Mucosa of descending colon (tissue), 3 donors: ENCODE results near the gene STX8. TPM values are rescaled to one million over a fixed set of nuclear protein-coding genes. Genes with fewer than 3 reads are reported as not detected.
"Not testable (repeated sequence)": the region's sequence is repeated elsewhere in the genome, so short reads cannot be mapped to it uniquely, and the experiment has no call there.

Experiments
- ATAC-seq: fragments of 200-7000 bp; cut with Tn5 transposase; one replicate; pipeline ENCODE4 v1.9.1; 2020; ENCODE audit warnings: mild to moderate bottlenecking, moderate library complexity
- DNase-seq, 3 donors: peaks; one replicate each; pipeline ENCODE4 v3.0.0-alpha.2; 2020
- H3K36me3 ChIP-seq: fragments of 200-600 bp; one replicate; pipeline ENCODE4 v1.8.0; 2021; ENCODE audit warnings: low read depth, mild to moderate bottlenecking
- H3K4me1 ChIP-seq: fragments of 200-600 bp; one replicate; pipeline ENCODE4 v1.8.0; 2021; ENCODE audit warnings: low read depth, mild to moderate bottlenecking
- H3K4me3 ChIP-seq: fragments of 200-600 bp; one replicate; pipeline ENCODE4 v1.8.0; 2021; ENCODE audit warnings: mild to moderate bottlenecking
- H3K9me3 ChIP-seq: fragments of 200-600 bp; one replicate; pipeline ENCODE4 v1.8.0; 2021; ENCODE audit warnings: mild to moderate bottlenecking
- intact Hi-C, 2 donors: fragments of 100-400 bp; cut with DNase I in 1 of 2; cut with micrococcal nuclease in 1 of 2; formaldehyde crosslinking; loops; one replicate each; pipeline versions ENCODE4 v1.11.0 to v1.11.1; 2022; cut with DNase I, micrococcal nuclease
- total RNA-seq, 3 donors: library from RNA; stranded (reverse); fragmentation: NEBNext Ultra II Directional in 2 of 3; extraction: Animal tissue kit (Norgen Biotek cat#: 25700) in 2 of 3; gene quantifications; one replicate each; pipeline versions ENCODE4 v1.2.1 to v1.2.4, GENCODE V29; 2021 to 2023
- TF ChIP-seq, protein P1 (sequence below): fragments of 200-600 bp; IDR thresholded peaks from one replicate; pipeline ENCODE4 v1.8.0; 2022; ENCODE audit warnings: antibody characterized with exemption, mild to moderate bottlenecking
- donor health status: DM: no; HTN: no; CAD: no; lungs with moderate emphysema.
- donor health status: DM: no; HTN: no; CAD: no.
- donor health status: DM: no; HTN: yes; CAD: no.

STX8 gene
- total RNA-seq, 3 donors from 2014 or later, result 45.1 to 62.5 (median 54.4) TPM

DNA sequence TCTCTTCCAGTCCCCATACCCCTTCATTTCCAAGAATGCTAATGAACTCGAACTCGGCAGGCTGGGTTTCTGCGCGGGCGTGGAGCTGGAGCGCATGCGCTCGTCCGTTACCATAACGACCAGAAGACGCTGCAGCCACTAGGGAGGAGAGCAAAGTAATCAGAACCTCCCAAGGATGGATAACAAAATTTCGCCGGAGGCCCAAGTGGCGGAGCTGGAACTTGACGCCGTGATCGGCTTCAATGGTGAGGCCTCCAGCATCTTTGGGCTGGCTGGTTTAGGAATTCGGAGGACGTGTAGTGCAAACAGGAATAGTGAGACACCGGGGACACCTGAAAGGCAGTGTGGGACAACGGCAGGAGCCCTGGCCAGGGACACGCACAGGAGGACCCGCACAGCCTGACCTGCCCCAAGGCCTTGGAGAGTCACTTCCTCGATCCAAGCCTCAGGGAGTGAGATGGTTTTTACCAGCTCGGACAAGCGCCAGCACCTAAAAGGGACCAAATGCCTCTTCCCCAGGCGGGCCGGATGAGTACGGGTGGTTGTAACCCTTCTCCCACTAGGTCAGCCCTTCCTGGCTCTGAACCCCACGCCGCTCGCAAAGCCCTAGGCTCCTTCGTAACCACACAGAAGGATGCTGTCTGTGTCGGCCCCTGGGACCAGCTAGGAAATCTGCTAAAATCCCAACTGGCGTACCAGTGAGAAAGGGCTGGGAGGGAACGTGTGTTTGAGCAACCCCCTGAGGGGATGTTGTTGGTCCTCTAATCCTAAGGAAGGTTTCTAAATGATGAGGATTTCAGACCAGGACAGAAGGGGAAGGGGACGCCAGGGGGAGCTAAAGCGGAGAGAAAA is 1.1 kb upstream of the STX8 start, which contains the start of gene CFAP52:
CFAP52 (plus strand) TSS at position 122 of the 852 bp plus-strand sequence; CDS start at position 176, 54 bp downstream.
- TF ChIP-seq, protein P1, sequence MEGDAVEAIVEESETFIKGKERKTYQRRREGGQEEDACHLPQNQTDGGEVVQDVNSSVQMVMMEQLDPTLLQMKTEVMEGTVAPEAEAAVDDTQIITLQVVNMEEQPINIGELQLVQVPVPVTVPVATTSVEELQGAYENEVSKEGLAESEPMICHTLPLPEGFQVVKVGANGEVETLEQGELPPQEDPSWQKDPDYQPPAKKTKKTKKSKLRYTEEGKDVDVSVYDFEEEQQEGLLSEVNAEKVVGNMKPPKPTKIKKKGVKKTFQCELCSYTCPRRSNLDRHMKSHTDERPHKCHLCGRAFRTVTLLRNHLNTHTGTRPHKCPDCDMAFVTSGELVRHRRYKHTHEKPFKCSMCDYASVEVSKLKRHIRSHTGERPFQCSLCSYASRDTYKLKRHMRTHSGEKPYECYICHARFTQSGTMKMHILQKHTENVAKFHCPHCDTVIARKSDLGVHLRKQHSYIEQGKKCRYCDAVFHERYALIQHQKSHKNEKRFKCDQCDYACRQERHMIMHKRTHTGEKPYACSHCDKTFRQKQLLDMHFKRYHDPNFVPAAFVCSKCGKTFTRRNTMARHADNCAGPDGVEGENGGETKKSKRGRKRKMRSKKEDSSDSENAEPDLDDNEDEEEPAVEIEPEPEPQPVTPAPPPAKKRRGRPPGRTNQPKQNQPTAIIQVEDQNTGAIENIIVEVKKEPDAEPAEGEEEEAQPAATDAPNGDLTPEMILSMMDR, result peak; percentile 18
- Histone ChIP-seq H3K4me1 (peaks cover 5% of the 10 kb centered on the region), H3K36me3 (no peaks in the 10 kb centered on the region), H3K9me3 (no peaks in the 10 kb centered on the region), H3K4me3 (peak within 1 kb of the TSS; percentile 77)
- ATAC-seq (peak; percentile 83), DNase-seq (peak; percentile 79 to 83 (median 79))
- intact Hi-C loops, result no loop called here

DNA sequence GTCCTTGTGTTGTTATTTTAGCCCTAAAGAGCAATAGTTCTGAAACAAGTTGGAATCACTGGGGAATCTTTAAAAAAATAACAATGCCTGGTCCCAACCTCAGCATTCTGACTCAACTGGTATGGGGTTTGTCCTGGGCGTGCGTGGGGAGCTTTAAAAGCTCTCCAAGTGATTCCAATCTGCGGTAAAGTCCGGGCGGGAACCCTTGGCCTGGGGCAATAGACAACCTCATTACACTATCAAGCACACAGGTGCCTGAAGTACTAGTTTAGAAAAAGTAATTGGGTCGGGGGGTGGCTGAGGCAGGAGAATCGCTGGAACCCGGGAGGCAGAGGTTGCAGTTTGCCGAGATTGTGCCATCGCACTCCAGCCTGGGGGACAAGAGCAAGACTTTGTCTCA is 4.4 kb downstream of the STX8 start:
- intact Hi-C loops, result no loop called here
- TF ChIP-seq, protein P1, result no peak
- Histone ChIP-seq H3K4me3 (no peak overlapping the region), H3K9me3 (no peaks in the 10 kb centered on the region), H3K4me1 (no peaks in the 10 kb centered on the region), H3K36me3 (no peaks in the 10 kb centered on the region)
- ATAC-seq (no peak), DNase-seq (no peak)

DNA sequence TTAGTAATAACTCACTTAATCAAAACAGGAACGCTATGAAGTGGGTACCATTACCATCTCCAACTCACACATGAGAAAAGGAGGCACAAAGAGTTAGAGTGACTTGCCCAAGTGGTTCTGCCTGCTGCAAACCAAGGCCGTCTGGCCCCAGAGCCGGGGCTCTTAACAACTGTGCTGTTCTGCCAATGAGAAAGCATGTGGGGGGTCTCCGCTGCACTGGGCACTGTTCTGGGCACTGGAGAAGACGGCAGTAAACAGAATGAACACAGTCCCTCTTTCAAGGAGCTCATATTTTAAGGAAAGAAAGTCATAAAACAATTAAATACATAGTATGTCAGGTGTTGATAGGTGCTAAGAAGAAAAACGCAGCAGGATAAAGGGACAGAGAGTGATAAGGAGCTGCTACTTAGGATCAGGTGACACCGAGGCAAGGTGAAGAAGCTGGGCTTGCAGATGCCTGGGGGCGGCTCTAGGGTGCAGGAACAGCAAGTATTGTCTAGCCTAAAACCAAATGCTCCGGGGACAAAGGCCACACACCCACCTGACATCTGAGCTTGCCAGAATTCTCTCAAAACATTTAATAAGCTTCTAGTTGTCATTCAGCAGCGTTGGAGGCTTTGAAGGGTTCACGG is 6.5 kb downstream of the STX8 start:
- DNase-seq (no peak), ATAC-seq (no peak)
- TF ChIP-seq, protein P1, result no peak
- Histone ChIP-seq H3K4me3 (no peak overlapping the region), H3K9me3 (no peaks in the 10 kb centered on the region), H3K36me3 (no peaks in the 10 kb centered on the region), H3K4me1 (no peaks in the 10 kb centered on the region)
- intact Hi-C loops, result no loop called here

DNA sequence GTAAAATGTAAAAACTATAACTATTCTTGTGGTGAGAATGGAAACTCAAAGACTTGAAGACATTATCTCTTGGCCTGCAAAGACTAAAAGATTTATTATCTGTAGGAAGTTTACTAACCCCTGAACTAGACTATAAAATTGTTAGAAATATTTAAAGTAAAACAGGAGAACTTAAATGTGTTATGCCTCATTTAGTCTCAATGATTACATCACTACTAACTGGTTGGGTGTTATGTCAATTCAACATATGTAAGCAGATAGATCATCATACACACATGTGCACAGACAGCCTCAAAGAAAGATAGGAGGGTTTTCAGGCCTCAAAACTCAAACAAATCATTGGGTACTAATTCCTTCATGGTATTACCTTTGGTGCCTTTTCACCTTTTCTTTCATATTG is 7.6 kb downstream of the STX8 start:
- TF ChIP-seq, protein P1, result no peak
- intact Hi-C loops, result no loop called here
- DNase-seq (no peak), ATAC-seq (no peak)
- Histone ChIP-seq H3K4me1 (no peaks in the 10 kb centered on the region), H3K36me3 (no peaks in the 10 kb centered on the region), H3K4me3 (no peak overlapping the region), H3K9me3 (no peaks in the 10 kb centered on the region)

DNA sequence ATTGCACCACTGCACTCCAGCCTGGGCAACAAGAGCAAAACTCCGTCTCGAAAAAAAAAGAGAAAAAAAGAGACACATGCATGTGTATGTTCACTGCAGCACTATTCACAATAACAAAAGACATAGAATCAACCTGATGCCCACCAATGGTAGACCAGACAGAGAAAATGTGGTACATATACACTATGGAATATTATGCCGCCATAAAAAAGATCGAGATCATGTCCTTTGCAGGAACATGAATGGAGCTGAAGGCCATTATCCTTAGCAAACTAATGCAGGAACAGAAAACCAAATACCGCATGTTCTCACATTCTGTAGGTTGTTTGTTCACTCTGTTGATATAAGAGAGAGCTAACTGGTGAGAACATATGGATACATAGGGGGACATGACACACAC is 8.9 kb downstream of the STX8 start:
- ATAC-seq, DNase-seq, intact Hi-C loops, H3K4me3 ChIP-seq, H3K36me3 ChIP-seq, H3K4me1 ChIP-seq, H3K9me3 ChIP-seq: not testable (repeated sequence)

DNA sequence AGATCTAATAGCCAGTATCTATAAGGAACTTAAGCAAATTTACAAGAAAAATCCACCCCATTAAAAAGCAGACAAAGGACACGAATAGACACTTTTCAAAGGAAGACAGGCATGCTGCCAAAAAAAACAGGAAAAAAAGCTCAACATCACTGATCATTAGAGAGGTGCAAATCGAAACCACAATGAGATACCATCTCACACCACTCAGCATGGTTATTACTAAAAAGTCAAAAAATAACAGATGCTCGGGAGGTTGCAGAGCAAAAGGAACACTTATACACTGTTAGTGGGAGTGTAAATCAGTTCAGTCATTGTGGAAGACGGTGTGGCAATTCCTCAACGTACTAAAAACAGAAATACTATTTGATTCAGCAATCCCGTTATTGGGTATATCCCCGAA is 9.6 kb downstream of the STX8 start:
- no peaks in the 10 kb centered on the region for H3K36me3 ChIP-seq
- intact Hi-C loops, result no loop called here
- TF ChIP-seq, protein P1, result no peak
- no peaks in the 10 kb centered on the region for H3K4me1 ChIP-seq
- ATAC-seq (no peak), DNase-seq (no peak)
- no peaks in the 10 kb centered on the region for H3K9me3 ChIP-seq
- no peak overlapping the region for H3K4me3 ChIP-seq
